SK-N-SH (cell line): Measurements from ENCODE around the gene RHBG. TPM values are rescaled to one million over a fixed set of nuclear protein-coding genes. Genes with fewer than 3 reads are reported as not detected.

Source experiments
- CTCF ChIA-PET: fragments of 300-600, 350-600 bp; formaldehyde crosslinking; extraction: SDS; loops from one replicate; lab custom pipeline; 2021; lab: Yijun Ruan, JAX
- POLR2A ChIA-PET: fragments of 350-600 bp; sonication (Branson Sonifier 250); formaldehyde crosslinking; extraction: SDS; loops from one replicate; lab custom pipeline; 2020; ENCODE audit warnings: antibody characterized with exemption, inconsistent platforms; lab: Yijun Ruan, JAX
- DNase-seq: peaks from one replicate; pipeline ENCODE4 v3.0.0; 2012
- H2AFZ ChIP-seq: fragments of 200-600 bp; sonication (generic); 2 replicates; pipeline ENCODE4 v1.8.1; 2016; ENCODE audit warnings: antibody characterized with exemption, mild to moderate bottlenecking, low read depth
- H3F3A ChIP-seq: fragments of 200-600 bp; sonication (generic); replicated peaks from 2 replicates; pipeline ENCODE3; 2016; ENCODE audit warnings: antibody characterized with exemption, mild to moderate bottlenecking; ENCODE audit not compliant: insufficient read depth
- H3K27ac ChIP-seq, 2 experiments: fragments of 200-500 bp in 1 of 2; fragments of 200-600 bp in 1 of 2; sonication (Bioruptor generic) in 1 of 2; sonication (generic), shearing (Covaris generic) in 1 of 2; 2 replicates each; pipeline versions ENCODE4 v1.5.1 to v1.6.1; 2014 to 2016; ENCODE audit warnings: low read depth in 2 of 2, inconsistent platforms in 1 of 2, low read length in 1 of 2, mild to moderate bottlenecking in 1 of 2, mixed read lengths in 1 of 2
- H3K27me3 ChIP-seq: fragments of 200-600 bp; sonication (generic), shearing (Covaris generic); 2 replicates; pipeline ENCODE4 v1.6.1; 2016; ENCODE audit warnings: mixed run types; ENCODE audit not compliant: insufficient read depth
- H3K36me3 ChIP-seq, 2 experiments: fragments of 200-500 bp in 1 of 2; fragments of 200-600 bp in 1 of 2; sonication (Bioruptor generic) in 1 of 2; sonication (generic) in 1 of 2; replicated peaks in 1 of 2; 2 replicates each; pipeline versions ENCODE3 to v1.5.1; 2014 to 2016; ENCODE audit warnings: low read length in 1 of 2, mild to moderate bottlenecking in 1 of 2; ENCODE audit not compliant: insufficient read depth in 2 of 2, control insufficient read depth in 1 of 2
- H3K4me1 ChIP-seq, 2 experiments: fragments of 200-500 bp in 1 of 2; fragments of 200-600 bp in 1 of 2; sonication (Bioruptor generic) in 1 of 2; sonication (generic), shearing (Covaris generic) in 1 of 2; 2 replicates each; pipeline versions ENCODE4 v1.5.1 to v1.6.1; 2014 to 2016; ENCODE audit warnings: low read depth in 1 of 2, low read length in 1 of 2, mixed run types in 1 of 2; ENCODE audit not compliant: insufficient read depth in 2 of 2, control insufficient read depth in 1 of 2
- H3K4me2 ChIP-seq: fragments of 200-600 bp; sonication (generic), shearing (Covaris generic); 2 replicates; pipeline ENCODE4 v1.6.1; 2017; ENCODE audit warnings: mixed run types
- H3K4me3 ChIP-seq, 2 experiments: fragments of 200-500 bp in 1 of 2; fragments of 200-600 bp in 1 of 2; sonication (Bioruptor generic) in 1 of 2; sonication (generic), shearing (Covaris generic) in 1 of 2; 2 replicates each; pipeline versions ENCODE4 v1.5.1 to v1.8.1; 2014 to 2016; ENCODE audit warnings: low read depth in 2 of 2, inconsistent platforms in 1 of 2, low read length in 1 of 2, mild to moderate bottlenecking in 1 of 2, mixed read lengths in 1 of 2, moderate library complexity in 1 of 2
- H3K79me2 ChIP-seq: fragments of 200-600 bp; sonication (generic); 2 replicates; pipeline ENCODE4 v1.8.1; 2017; ENCODE audit warnings: mild to moderate bottlenecking; ENCODE audit not compliant: insufficient read depth
- H3K9ac ChIP-seq: fragments of 200-600 bp; sonication (generic); 2 replicates; pipeline ENCODE4 v1.6.1; 2017; ENCODE audit warnings: mixed run types
- H3K9me2 ChIP-seq: fragments of 200-600 bp; sonication (generic); 2 replicates; pipeline ENCODE4 v1.6.1; 2017; ENCODE audit warnings: mixed run types
- H3K9me3 ChIP-seq: fragments of 200-600 bp; sonication (generic); 2 replicates; pipeline ENCODE4 v1.6.1; 2017; ENCODE audit warnings: mixed run types, mild to moderate bottlenecking, moderate library complexity
- H4K20me1 ChIP-seq: fragments of 200-600 bp; sonication (generic); 2 replicates; pipeline ENCODE4 v1.6.1; 2017; ENCODE audit warnings: mild to moderate bottlenecking, mixed run types; ENCODE audit not compliant: insufficient read depth
- CTCF ChIP-seq: fragments of 200-600 bp; sonication (generic); IDR thresholded peaks from 2 replicates; pipeline ENCODE4 v1.6.1; 2017; ENCODE audit warnings: antibody characterized with exemption, mild to moderate bottlenecking, moderate library complexity
- EP300 ChIP-seq, 2 experiments: IDR thresholded peaks; 2 replicates each; pipeline versions ENCODE4 v1.4.0 to v1.6.1; 2012; ENCODE audit warnings: borderline replicate concordance in 1 of 2, low read depth in 1 of 2, low read length in 1 of 2
- IRF3 ChIP-seq: fragments of 150-350 bp; IDR thresholded peaks from 2 replicates; pipeline ENCODE4 v1.6.1; 2016; ENCODE audit warnings: mild to moderate bottlenecking, low read depth, low read length
- JUND ChIP-seq: IDR thresholded peaks from 2 replicates; pipeline ENCODE4 v1.4.0; 2012
- POLR2AphosphoS5 ChIP-seq: IDR thresholded peaks from 2 replicates; pipeline ENCODE4 v1.6.1; 2012; ENCODE audit warnings: low read depth, low read length
- SIN3A ChIP-seq: IDR thresholded peaks from 2 replicates; pipeline ENCODE4 v1.6.1; 2012; ENCODE audit warnings: low read depth, mild to moderate bottlenecking, low read length, moderate library complexity, borderline replicate concordance
- SMC3 ChIP-seq: IDR thresholded peaks from 2 replicates; pipeline ENCODE4 v1.6.1; 2012; ENCODE audit warnings: low read depth, low read length, improper control_type of control experiment
- TAF1 ChIP-seq: IDR thresholded peaks from 2 replicates; pipeline ENCODE4 v1.6.1; 2012; ENCODE audit warnings: low read depth, mild to moderate bottlenecking, low read length, moderate library complexity, borderline replicate concordance
- TEAD4 ChIP-seq: IDR thresholded peaks from 2 replicates; pipeline ENCODE4 v1.4.0; 2012; ENCODE audit warnings: mild to moderate bottlenecking, borderline replicate concordance; ENCODE audit not compliant: insufficient read depth
- USF1 ChIP-seq: IDR thresholded peaks from 2 replicates; pipeline ENCODE4 v1.4.0; 2012; ENCODE audit warnings: low read depth, borderline replicate concordance
- YY1 ChIP-seq: IDR thresholded peaks from 2 replicates; pipeline ENCODE4 v1.4.0; 2012; ENCODE audit warnings: low read depth, mild to moderate bottlenecking
- ZBTB33 ChIP-seq: IDR thresholded peaks from 2 replicates; pipeline ENCODE4 v1.4.0; 2012; ENCODE audit warnings: low read depth, borderline replicate concordance
- WGBS: methylation state at CpG from one replicate; pipeline ENCODE4 v1.1.6; 2017; ENCODE audit warnings: low lambda C conversion rate; 5-methylcytosine and 5-hydroxymethylcytosine counted together
- polyA plus RNA-seq, 3 experiments: library from polyadenylated mRNA; depleted of rRNA; stranded (reverse); fragments of >200 nt; gene quantifications; 2 replicates each; pipeline ENCODE4 v1.2.3, GENCODE V29; 2012

The RHBG gene
- polyA plus RNA-seq, 1 of the 3 experiments (the other 2 are of a cell fraction): 0.18 TPM

- TF ChIP-seq YY1 (no peak), TAF1 (no peak), USF1 (no peak), JUND (no peak), TEAD4 (no peak), POLR2AphosphoS5 (no peak), SMC3 (no peak), IRF3 (no peak), SIN3A (no peak), CTCF (no peak), ZBTB33 (no peak), EP300 (IDR thresholded peaks at IDR 0.05; ENCODE audit: borderline replicate concordance in 1 of 2, low read depth in 1 of 2, low read length in 1 of 2) (no peak)
- no peaks in the 10 kb centered on the region for H3K79me2 ChIP-seq
- peaks cover 14% of the 10 kb centered on the region; the same call in 1 of the 2 replicates for H3K27me3 ChIP-seq
- DNase-seq: no peak
- no peaks in the 10 kb centered on the region for H3K36me3 ChIP-seq
- no peak overlapping the region for H3K9ac ChIP-seq
- H4K20me1 ChIP-seq: no peaks in the 10 kb centered on the region
- no peak overlapping the region for H3K27ac ChIP-seq
- no peaks in the 10 kb centered on the region for H3K9me3 ChIP-seq
- H3F3A ChIP-seq: no peaks in the 10 kb centered on the region
- H3K4me3 ChIP-seq: no peak overlapping the region
- POLR2A ChIA-PET: no interaction called here
- H2AFZ ChIP-seq: no peak overlapping the region
- 82% methylated on average over 17 of the region's 25 CpGs for WGBS
- H3K4me1 ChIP-seq: peaks cover 0 to 6% of the 10 kb centered on the region in 2 experiments; a peak in 1 of 4 replicates
- CTCF ChIA-PET: interaction anchor here (0.6 to 9.5 kb wide), 5 partner anchors 10 to 45 kb away, joined by 3 to 113 read pairs (median 7); no protein-coding TSS in a partner anchor
- no peaks in the 10 kb centered on the region for H3K9me2 ChIP-seq
- no peak overlapping the region for H3K4me2 ChIP-seq
Measured at GRCh38 chr1:156400191-156400935, 31.4 kb downstream of the RHBG start.
